GM12878 (cell line): ENCODE results near the gene RAD23B. TPM values are rescaled to one million over a fixed set of nuclear protein-coding genes. Genes with fewer than 3 reads are reported as not detected.

Experiments
- ATAC-seq: fragments of 200-7000 bp; cut with Tn5 transposase; 3 replicates; pipeline ENCODE4 v1.9.1; 2020; ENCODE audit warnings: mild to moderate bottlenecking, moderate library complexity
- BruUV-seq: library from RNA; stranded (reverse); fragments of 400-500 nt; replicated peaks from 2 replicates; lab custom pipeline; 2021; lab: Mats Ljungman, UMichigan
- CTCF ChIA-PET: fragments of 300-600 bp; sonication (Branson Sonifier 250); formaldehyde crosslinking; extraction: SDS; loops from one replicate; lab custom pipeline; 2021; ENCODE audit warnings: inconsistent platforms; lab: Yijun Ruan, JAX
- POLR2A ChIA-PET: fragments of 350-600 bp; formaldehyde crosslinking; extraction: SDS; loops from one replicate; lab custom pipeline; 2021; ENCODE audit warnings: inconsistent platforms; lab: Charles Lee
- RAD21 ChIA-PET: fragments of 300-600 bp; sonication (Branson Sonifier 250); formaldehyde crosslinking; loops from one replicate; lab custom pipeline; 2023; ENCODE audit warnings: antibody characterized with exemption; ENCODE audit not compliant: unreplicated experiment; lab: Charles Lee
- SMC1A ChIA-PET: fragments of 300-600 bp; sonication (Branson Sonifier 250); formaldehyde crosslinking; loops from one replicate; lab custom pipeline; 2023; ENCODE audit not compliant: unreplicated experiment, uncharacterized antibody; lab: Charles Lee
- DNase-seq: peaks from one replicate; pipeline ENCODE4 v3.0.0-alpha.2; 2011; ENCODE audit warnings: low read depth, low spot score
- FAIRE-seq: peaks from 3 replicates; lab custom pipeline; 2011; peaks lifted over from hg19 to GRCh38; lab: Jason Lieb, UNC
- H2AFZ ChIP-seq: 2 replicates; pipeline ENCODE4 v1.6.0; 2011; ENCODE audit warnings: low read depth, low read length, control low read depth; ENCODE audit not compliant: control insufficient read depth
- H3K27ac ChIP-seq: 2 replicates; pipeline ENCODE4 v1.5.1; 2011; ENCODE audit warnings: control low read depth; ENCODE audit not compliant: control insufficient read depth, insufficient read depth
- H3K27me3 ChIP-seq, 2 experiments: replicated peaks in 1 of 2; 2 replicates each; pipeline versions ENCODE4 v1.6.0 to v1.6.1; 2011; ENCODE audit warnings: low read length in 1 of 2; ENCODE audit not compliant: control insufficient read depth in 2 of 2, insufficient read depth in 2 of 2
- H3K36me3 ChIP-seq, 2 experiments: 2 replicates each; pipeline ENCODE4 v1.5.1; 2011; ENCODE audit warnings: low read length in 1 of 2; ENCODE audit not compliant: control insufficient read depth in 2 of 2, insufficient read depth in 2 of 2
- H3K4me1 ChIP-seq: 2 replicates; pipeline ENCODE4 v1.6.1; 2011; ENCODE audit warnings: mild to moderate bottlenecking, low read length, moderate library complexity, mixed read lengths; ENCODE audit not compliant: control insufficient read depth, insufficient read depth
- H3K4me2 ChIP-seq: 2 replicates; pipeline ENCODE4 v1.6.0; 2011; ENCODE audit warnings: control low read depth; ENCODE audit not compliant: control insufficient read depth, insufficient read depth
- H3K4me3 ChIP-seq: fragments of 200-600 bp; sonication (generic); 2 replicates; pipeline ENCODE4 v1.5.1; 2016
- H3K79me2 ChIP-seq: 2 replicates; pipeline ENCODE4 v1.6.0; 2011; ENCODE audit warnings: low read length; ENCODE audit not compliant: control insufficient read depth, insufficient read depth
- H3K9ac ChIP-seq: 2 replicates; pipeline ENCODE4 v1.8.0; 2011; ENCODE audit warnings: low read length, control low read depth, mixed read lengths; ENCODE audit not compliant: control insufficient read depth, insufficient read depth
- H3K9me3 ChIP-seq: replicated peaks from 3 replicates; pipeline ENCODE4 v1.5.1; 2011; ENCODE audit warnings: mild to moderate bottlenecking, low read length; ENCODE audit not compliant: control insufficient read depth, insufficient read depth
- H4K20me1 ChIP-seq: 2 replicates; pipeline ENCODE4 v1.6.0; 2011; ENCODE audit not compliant: control insufficient read depth, insufficient read depth
- POLR2AphosphoS2 ChIP-seq: IDR thresholded peaks from 2 replicates; pipeline ENCODE4 v1.6.1; 2011; ENCODE audit warnings: low read depth, mild to moderate bottlenecking, low read length, improper control_type of control experiment, moderate library complexity
- RAD21 ChIP-seq: IDR thresholded peaks from 2 replicates; pipeline ENCODE4 v1.6.1; 2011; ENCODE audit warnings: mild to moderate bottlenecking, low read depth, low read length, moderate library complexity; ENCODE audit not compliant: insufficient read depth
- SREBF1 ChIP-seq: IDR thresholded peaks from 2 replicates; pipeline ENCODE4 v1.6.1; 2012; ENCODE audit warnings: mild to moderate bottlenecking, low read length
- ZNF217 ChIP-seq: fragments of 450-650 bp; IDR thresholded peaks from 2 replicates; pipeline ENCODE4 v1.6.1; 2017; ENCODE audit warnings: antibody characterized with exemption, mild to moderate bottlenecking
- WGBS: methylation state at CpG from one replicate; pipeline ENCODE4 v1.1.6; 2016; ENCODE audit warnings: low lambda C conversion rate; ENCODE audit not compliant: insufficient replicate concordance, insufficient coverage; ENCODE audit errors: missing lambda C conversion rate; 5-methylcytosine and 5-hydroxymethylcytosine counted together
- in situ Hi-C: fragments of 300-500 bp; cut with MboI; formaldehyde crosslinking; loops from 9 replicates; pipeline ENCODE4 v1.14.3; 2018; ENCODE audit warnings: mixed read lengths
- intact Hi-C: fragments of 100-400 bp; cut with micrococcal nuclease; formaldehyde crosslinking; loops from one replicate; pipeline ENCODE4 v1.14.2; 2022; ENCODE audit not compliant: unreplicated experiment
- polyA plus RNA-seq, 11 experiments: library from polyadenylated mRNA; depleted of rRNA in 4 of 11; unstranded in 6 of 11; stranded (reverse) in 5 of 11; fragments of >200 nt; fragmentation: Nextera tagmentation in 4 of 11; fragmentation: Illumina TruSeq in 1 of 11; extraction: Ambion mirVana in 4 of 11; extraction: Trizol in 1 of 11; gene quantifications; 1 replicate in 1 of 11; 2 replicates in 10 of 11; pipeline versions ENCODE4 v1.2.1 to v1.2.3, GENCODE V29; 2011 to 2016; ENCODE audit warnings: inconsistent platforms in 2 of 11, missing spikeins in 2 of 11, low read depth in 1 of 11
- total RNA-seq, 4 experiments: library from RNA; depleted of rRNA in 3 of 4; stranded (reverse); fragments of >200 nt in 3 of 4; fragmentation: Illumina TruSeq in 1 of 4; extraction: Trizol in 1 of 4; gene quantifications; 2 replicates each; pipeline versions ENCODE4 v1.2.1 to v1.2.3, GENCODE V29; 2013 to 2021
- TF ChIP-seq, protein P1 (sequence below): fragments of 450-650 bp; IDR thresholded peaks from 2 replicates; pipeline ENCODE4 v1.6.1; 2016; ENCODE audit warnings: mild to moderate bottlenecking, moderate library complexity, borderline replicate concordance

The RAD23B gene
- total and polyA plus RNA-seq, 10 of the 15 experiments (the other 5 are each of a cell fraction or from before 2014, with no cell fraction given): 10.3 to 256 (median 54.6) TPM

DNA sequence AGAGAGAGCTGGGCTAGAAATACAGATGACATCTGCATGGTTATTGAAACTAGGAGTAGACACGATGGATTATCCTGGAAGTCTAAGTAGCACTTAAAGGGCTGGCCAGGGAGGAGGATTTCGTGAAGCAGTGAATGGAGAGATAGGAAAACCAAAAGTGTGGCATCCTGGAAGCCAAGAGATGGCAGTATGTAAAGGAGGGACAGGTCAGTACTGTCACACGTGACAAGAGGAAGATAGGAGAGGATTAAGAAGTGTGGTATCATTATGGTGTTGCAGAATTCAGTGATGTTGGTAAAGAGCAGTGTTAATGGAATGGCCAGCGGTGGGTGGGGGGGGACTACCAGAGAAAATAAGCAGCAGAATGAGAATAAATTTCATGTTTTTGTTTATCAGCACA is 11.7 kb downstream of the RAD23B start:
- TF ChIP-seq ZNF217 (no peak), POLR2AphosphoS2 (no peak), RAD21 (no peak), SREBF1 (no peak)
- TF ChIP-seq, protein P1, sequence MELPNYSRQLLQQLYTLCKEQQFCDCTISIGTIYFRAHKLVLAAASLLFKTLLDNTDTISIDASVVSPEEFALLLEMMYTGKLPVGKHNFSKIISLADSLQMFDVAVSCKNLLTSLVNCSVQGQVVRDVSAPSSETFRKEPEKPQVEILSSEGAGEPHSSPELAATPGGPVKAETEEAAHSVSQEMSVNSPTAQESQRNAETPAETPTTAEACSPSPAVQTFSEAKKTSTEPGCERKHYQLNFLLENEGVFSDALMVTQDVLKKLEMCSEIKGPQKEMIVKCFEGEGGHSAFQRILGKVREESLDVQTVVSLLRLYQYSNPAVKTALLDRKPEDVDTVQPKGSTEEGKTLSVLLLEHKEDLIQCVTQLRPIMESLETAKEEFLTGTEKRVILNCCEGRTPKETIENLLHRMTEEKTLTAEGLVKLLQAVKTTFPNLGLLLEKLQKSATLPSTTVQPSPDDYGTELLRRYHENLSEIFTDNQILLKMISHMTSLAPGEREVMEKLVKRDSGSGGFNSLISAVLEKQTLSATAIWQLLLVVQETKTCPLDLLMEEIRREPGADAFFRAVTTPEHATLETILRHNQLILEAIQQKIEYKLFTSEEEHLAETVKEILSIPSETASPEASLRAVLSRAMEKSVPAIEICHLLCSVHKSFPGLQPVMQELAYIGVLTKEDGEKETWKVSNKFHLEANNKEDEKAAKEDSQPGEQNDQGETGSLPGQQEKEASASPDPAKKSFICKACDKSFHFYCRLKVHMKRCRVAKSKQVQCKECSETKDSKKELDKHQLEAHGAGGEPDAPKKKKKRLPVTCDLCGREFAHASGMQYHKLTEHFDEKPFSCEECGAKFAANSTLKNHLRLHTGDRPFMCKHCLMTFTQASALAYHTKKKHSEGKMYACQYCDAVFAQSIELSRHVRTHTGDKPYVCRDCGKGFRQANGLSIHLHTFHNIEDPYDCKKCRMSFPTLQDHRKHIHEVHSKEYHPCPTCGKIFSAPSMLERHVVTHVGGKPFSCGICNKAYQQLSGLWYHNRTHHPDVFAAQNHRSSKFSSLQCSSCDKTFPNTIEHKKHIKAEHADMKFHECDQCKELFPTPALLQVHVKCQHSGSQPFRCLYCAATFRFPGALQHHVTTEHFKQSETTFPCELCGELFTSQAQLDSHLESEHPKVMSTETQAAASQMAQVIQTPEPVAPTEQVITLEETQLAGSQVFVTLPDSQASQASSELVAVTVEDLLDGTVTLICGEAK: no peak
- Histone ChIP-seq H3K79me2 (peaks cover 94% of the 10 kb centered on the region), H3K27me3 (no peaks in the 10 kb centered on the region), H2AFZ (no peak overlapping the region), H4K20me1 (peaks cover 5% of the 10 kb centered on the region; the same call in 1 of the 2 replicates), H3K27ac (no peak overlapping the region), H3K4me1 (0 out of 2 replicates have a peak, but pooled peaks cover 4% of the 10 kb centered on the region), H3K4me2 (no peak overlapping the region; the same call in 1 of the 2 replicates), H3K9me3 (no peaks in the 10 kb centered on the region; the same call in 2 of the 3 replicates), H3K36me3 (peaks cover 0 to 3% of the 10 kb centered on the region in 2 experiments; a peak in 1 of 4 replicates), H3K4me3 (no peak overlapping the region), H3K9ac (no peak overlapping the region)
- ATAC-seq: 0 out of 3 replicates have a peak, but pooled peaks have one; percentile 11
- BruUV-seq: no TSS peak
- FAIRE-seq: peak; percentile 54
- no peak for DNase-seq
- SMC1A ChIA-PET: interaction anchor here (0.7 to 2.7 kb wide), 5 partner anchors 9 to 54 kb away, joined by 4 to 11 read pairs (median 5); no protein-coding TSS in a partner anchor
- intact Hi-C loops: no loop called here
- WGBS: 80% methylated on average over 4 of the region's 4 CpGs
- RAD21 ChIA-PET: interaction anchor here (0.7 to 1.6 kb wide), 2 partner anchors 15 to 34 kb away, joined by 3 to 4 read pairs; no protein-coding TSS in a partner anchor
- in situ Hi-C loops: no loop called here
- CTCF ChIA-PET: interaction anchor here (0.8 to 1.2 kb wide), 3 partner anchors 10 to 46 kb away, joined by 3 to 5 read pairs (median 3); no protein-coding TSS in a partner anchor
- POLR2A ChIA-PET: no interaction called here
